GM18858 (cell line): ENCODE measurements around the gene PALLD.

Experiments used
- ATAC-seq: cut with Tn5 transposase; IDR thresholded peaks from one replicate; pipeline ENCODE4 v1.9.1; 2021; ENCODE audit not compliant: unreplicated experiment

Gene PALLD

DNA sequence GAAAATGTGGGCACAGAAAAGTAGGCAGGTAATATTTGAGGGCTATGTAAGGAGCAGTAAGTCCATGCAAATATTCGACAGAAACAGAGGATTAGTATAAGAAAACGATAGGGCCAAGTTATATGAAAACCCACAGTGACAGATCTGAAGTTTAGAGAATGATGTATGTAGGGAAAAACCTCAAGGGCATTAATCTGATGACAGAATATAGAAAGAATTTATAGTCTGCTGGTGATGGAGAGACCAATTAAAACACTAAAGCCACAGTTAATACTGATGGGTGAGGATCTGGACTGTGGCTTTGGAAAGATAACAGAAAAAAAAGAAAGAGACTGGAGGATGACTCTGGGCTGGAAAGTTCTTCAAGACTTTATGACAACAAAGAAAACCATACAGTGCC is 169.7 kb downstream of the PALLD start:
- no peak for ATAC-seq

- no peak for ATAC-seq
Measured at GRCh38 chr4:168667376-168667775, 170.5 kb downstream of the PALLD start.

DNA sequence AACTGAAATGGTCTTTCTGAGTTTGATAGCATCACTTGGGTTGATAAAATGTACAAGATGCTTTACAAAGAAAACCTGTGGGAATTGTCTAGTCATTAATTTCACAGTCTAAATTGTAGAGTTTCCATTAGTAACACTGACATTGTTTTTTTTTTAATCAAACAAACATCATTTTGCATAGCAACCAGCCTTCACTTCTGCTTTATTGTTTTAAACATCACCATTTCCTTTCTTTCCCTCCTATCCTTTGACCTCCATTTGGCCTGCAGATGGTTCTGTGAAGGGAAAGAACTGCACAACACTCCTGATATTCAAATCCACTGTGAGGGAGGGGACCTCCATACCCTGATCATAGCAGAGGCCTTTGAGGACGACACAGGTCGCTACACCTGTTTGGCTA is 171.1 kb downstream of the PALLD start:
- no peak for ATAC-seq

DNA sequence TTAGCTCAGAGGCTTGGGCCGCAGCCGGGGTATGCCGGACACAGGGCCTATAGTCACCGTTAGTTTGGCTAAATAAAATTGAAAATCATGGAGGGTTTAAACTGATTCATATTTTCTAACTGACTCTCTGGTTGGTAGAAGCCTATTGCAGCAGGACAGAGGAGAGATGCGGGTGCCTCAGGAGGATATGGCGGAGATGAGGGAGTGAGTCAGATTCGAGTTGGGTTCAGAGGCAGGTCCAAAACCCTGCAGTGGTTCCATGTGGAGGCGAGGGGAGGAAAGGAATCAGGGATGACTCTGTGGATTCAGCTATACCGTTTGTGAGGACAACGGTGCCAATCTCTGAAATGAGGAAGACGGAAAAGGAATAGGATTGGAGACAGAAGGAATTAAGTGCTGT is 176.6 kb downstream of the PALLD start:
- ATAC-seq, result no peak

DNA sequence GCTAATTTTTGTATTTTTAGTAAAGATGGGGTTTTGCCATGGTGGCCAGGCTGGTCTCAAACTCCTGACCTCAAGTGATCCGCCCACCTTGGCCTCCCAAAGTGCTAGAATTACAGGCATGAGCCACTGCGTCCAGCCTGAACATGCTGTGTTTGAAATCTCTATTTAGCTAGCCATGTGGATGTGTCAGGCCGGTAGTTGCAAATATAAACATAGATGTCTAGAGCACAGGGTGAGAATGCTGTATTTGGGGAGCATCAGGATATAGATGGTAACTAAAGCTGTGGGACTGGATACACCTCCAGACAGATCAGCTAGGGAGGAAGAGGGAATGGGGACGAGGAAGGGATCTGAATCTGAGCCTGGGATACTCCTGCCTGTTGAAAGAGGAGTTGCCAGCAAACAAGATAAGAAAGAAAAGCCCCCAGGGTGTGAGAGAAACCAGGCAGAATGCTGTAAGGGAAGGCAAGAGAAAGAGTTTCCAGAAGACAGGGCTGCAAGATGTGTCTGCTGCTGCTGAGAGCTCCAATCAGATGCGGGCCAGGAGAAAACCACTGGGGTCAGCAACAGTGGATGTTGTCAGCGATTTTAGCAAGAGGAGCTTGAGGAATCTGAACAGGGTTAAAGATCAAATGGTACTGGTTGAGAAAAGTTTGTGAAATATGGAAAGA is 177.4 kb downstream of the PALLD start:
- ATAC-seq, result no peak

DNA sequence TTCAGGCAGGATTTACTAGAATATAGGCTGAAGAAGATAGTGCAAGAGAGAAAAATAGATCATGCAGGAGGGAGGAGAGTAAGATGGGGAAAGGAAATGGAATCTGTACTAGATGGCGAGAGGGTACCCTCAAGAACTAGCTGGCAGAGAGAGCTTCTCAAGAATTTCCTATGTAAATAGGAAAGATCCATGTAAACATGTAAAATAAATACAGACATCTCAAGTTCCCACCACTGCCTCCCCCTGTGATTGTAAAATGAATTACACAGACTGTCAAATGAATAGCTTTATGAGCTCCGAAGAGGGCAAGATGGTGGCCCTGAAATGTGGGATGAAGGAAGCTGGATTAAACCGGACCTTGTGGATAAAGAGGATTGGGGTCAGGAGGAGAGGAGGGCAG is 178.0 kb downstream of the PALLD start:
- ATAC-seq, result no peak

DNA sequence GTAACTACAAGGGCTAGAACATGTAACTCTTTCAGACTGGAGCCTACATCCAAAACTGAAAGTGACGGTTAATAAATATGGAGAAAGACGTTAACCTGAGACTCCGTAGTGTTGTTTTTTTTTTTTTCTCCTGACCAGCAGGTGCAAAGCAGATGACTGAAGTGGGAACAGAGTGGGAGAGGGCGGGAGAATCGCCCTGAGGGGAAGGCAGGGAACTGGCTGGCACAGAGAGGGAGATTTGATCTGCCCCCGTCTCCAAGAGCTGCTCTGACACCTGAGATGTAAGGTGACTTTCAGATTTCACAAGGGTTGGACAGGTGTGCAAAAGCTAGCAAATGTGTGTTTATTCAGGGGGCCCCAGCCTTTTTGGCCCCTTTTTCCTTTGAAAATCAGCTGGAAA is 180.2 kb downstream of the PALLD start:
- no peak for ATAC-seq

DNA sequence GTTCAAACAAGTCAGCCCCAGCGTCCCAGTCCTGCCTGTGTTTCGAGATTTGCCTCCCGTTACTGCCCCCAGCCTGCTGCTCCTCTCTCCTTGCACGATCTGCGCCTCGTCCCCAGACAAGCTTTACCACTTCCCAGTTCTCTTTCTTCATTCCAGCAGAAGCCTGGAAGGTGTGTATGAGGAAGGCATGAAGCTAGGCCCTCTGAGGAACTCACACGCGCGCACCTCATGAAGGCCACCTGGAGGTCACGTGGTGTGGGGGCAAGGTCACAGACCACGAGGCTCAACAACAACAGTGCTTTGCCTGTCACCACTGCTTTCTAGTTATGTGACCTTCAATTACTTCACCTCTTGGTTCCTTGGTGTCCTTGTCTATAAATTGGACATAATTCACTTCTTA is 181.0 kb downstream of the PALLD start:
- ATAC-seq, result no peak

GRCh38 chr4:168678751-168679366 is 182.0 kb downstream of the PALLD start:
- no peak for ATAC-seq

DNA sequence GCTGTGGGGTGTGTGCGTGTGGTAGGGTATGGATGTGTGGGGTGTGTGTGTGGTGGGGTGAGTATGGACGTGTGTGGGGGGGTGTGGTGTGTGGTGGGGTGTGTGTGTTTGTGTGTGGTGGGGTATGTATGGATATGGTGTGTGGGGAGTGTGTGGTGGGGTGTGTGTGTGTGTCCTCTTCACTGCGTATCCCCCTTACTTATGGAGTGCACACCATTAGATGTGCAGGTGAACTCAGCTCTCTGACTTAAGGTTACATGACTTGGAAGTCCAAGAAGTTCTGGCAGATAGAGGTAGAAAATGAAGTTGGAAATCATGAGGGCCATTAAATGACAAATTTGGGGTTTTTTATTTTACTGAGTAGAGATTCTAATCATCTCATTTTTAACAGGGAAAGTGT is 182.5 kb downstream of the PALLD start:
- no peak for ATAC-seq

GRCh38 chr4:168679819-168680218 is 183.0 kb downstream of the PALLD start:
- ATAC-seq, result no peak

DNA sequence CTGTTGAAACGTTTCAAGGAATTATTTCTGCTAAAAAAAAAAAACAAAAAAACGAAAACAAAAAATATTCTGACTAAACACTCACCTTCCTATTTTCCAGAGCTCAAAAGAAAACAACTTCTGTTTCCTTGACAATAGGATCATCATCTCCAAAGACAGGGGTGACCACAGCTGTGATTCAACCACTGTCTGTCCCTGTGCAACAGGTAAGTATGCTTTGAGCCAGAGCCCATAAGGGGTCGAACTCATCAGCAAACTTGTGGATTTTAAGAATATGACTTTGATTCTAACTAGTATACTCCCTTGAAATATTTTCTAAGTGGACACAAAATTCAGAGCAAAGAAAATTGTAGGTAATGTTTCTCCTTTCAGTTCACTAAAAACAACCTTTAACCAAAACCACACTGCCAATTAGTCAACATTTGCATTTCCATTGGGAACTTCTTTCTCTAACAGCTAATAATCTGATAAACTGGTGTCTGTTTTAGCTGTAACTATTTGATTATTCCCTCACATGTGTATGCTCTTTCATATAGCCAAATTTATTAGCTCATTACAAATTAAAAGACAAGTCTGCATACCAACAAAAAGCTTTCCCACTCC is 186.1 kb downstream of the PALLD start:
- ATAC-seq, result no peak

GRCh38 chr4:168683595-168683994 is 186.7 kb downstream of the PALLD start:
- no peak for ATAC-seq

GRCh38 chr4:168685136-168685809 is 188.4 kb downstream of the PALLD start:
- ATAC-seq, result peak; percentile 91

GRCh38 chr4:168688584-168688983 is 191.7 kb downstream of the PALLD start:
- no peak for ATAC-seq

- no peak for ATAC-seq
Measured at GRCh38 chr4:168689791-168690190, 192.9 kb downstream of the PALLD start.

GRCh38 chr4:168690199-168690598 is 193.3 kb downstream of the PALLD start:
- no peak for ATAC-seq

GRCh38 chr4:168691631-168692369 is 194.9 kb downstream of the PALLD start:
- no peak for ATAC-seq

DNA sequence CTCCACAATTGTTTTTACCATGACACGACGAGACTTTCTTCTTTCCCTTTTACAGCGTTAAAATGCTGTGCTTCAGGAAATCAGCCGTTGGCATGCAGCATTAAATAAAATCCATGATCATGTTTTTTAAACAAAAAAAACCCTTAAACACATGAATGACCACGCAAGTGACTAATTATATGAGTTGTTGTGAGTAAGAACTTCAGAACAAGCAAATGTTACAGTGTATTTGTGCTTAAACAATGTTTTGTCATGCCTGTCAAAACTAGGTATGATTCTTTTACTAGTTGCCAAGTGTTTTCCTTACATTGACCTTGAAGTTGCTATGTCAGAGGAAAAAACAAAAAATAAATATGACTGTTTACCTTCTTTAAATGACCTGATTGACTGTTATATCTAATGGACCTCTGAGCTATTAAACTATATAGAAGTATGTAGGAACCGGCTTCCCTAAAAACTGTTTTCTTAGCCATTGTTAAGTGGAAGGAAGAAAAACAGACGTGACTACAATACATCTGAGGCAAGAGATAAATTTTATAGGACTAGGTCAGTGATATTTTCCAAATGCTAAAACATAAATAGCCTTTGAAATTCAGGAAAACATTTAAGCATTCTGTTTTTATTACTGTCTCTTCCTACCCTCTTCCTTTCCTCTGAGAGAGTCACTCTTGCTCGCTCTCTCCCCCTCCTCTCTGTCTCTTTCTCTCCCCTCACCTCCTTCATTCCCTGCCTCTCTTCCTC is 197.1 kb downstream of the PALLD start:
- no peak for ATAC-seq

DNA sequence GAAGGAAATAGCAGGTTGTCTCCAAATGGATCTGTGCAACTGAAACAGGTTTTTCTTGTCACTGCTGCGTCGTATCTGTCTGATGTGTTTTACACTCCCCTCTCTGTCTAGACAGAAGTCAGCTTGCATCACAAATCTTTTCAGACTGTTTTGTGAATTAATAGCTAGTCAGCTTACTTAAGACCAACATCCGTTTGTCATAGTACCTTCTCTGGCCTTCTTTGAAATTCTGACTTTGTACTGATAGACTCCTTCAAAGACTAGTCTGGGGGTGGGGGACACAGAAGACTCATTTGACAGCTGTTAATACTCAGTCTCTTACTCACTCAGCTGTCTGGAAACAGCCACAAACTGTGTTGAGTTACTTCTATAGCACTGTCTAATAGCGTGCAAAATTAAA is 197.8 kb downstream of the PALLD start:
- no peak for ATAC-seq

DNA sequence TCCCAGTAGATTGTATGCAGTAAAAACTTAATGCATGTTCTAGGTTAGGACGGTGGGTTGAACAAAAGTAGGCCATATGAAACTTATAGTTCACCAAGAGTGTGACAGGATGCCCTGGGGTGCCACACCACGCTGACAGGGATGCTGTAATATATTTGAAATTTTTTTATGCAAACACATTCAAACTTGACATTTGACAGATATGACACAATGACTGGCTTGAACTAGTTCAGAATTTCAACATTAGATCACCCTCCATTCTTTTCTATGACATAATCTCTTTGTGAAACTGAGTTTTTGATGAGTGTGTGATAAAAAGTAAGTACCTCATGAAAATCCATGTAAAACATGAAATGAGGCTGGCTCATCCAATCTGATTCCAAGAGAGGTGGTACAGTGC is 198.4 kb downstream of the PALLD start:
- ATAC-seq, result no peak
